ENCODE measurements around the gene PHTF2. TPM values are rescaled to one million over a fixed set of nuclear protein-coding genes. Genes with fewer than 3 reads are reported as not detected.
"Not testable (repeated sequence)": the region's sequence is repeated elsewhere in the genome, so short reads cannot be mapped to it uniquely, and the experiment has no call there.

Gene PHTF2
- 10 to 100 TPM; 19.1 to 41.3 TPM for total RNA-seq
- long read RNA-seq, donor 1, full-length matches to known transcripts = 2 of 5 reads
- long read RNA-seq, donor 1, partial matches to known transcripts = 2 of 5 reads
- long read RNA-seq, donor 1, other reads (novel, unspliced or antisense) = 1 of 5 reads
- long read RNA-seq, donor 2, transcript PHTF2-207 (12 exons, 1,977 nt) = major isoform, 5 of 22 reads
- long read RNA-seq, donor 2, partial matches to known transcripts = 13 of 22 reads
- long read RNA-seq, donor 2, other reads (novel, unspliced or antisense) = 2 of 22 reads

- intact Hi-C loops (cut with DNase I) = no loop called here
Measured at GRCh38 chr7:77798394-77799077, at the start of gene PHTF2, which contains the start of gene TMEM60. Gene PHTF2 (plus strand): TSS chr7:77798773. Gene TMEM60 (minus strand): TSS chr7:77798434. CDS start chr7:77794373, 4,061 bp downstream.

GRCh38 chr7:77752016-77752415 is 46.6 kb upstream of the PHTF2 start:
- DNase-seq (ENCODE audit: low spot score) = no peak
- intact Hi-C loops (cut with DNase I) = loop anchor here in 1 of 2 donors (2.0 kb wide), 1 partner anchor 59 kb away; no protein-coding TSS in a partner anchor

More at GRCh38 chr7:77798394-77799077, at the start of gene PHTF2, which contains the start of gene TMEM60:
- DNase-seq (ENCODE audit: low spot score) = peak; percentile 99

GRCh38 chr7:77753173-77753572 is 45.4 kb upstream of the PHTF2 start:
- DNase-seq (ENCODE audit: low spot score) = no peak
- intact Hi-C loops (cut with DNase I) = loop anchor here in 1 of 2 donors (2.0 kb wide), 1 partner anchor 60 kb away; no protein-coding TSS in a partner anchor

GRCh38 chr7:77757589-77757988 is 41.0 kb upstream of the PHTF2 start:
- DNase-seq (ENCODE audit: low spot score) = no peak
- intact Hi-C loops (cut with DNase I) = loop anchor here in 1 of 2 donors (5.0 kb wide), 1 partner anchor 100 kb away; no protein-coding TSS in a partner anchor

- no peak for DNase-seq (ENCODE audit: low spot score)
- intact Hi-C loops (cut with DNase I) = loop anchor here (2.0 to 5.0 kb wide), 2 partner anchors 101 to 102 kb away; no protein-coding TSS in a partner anchor
Measured at GRCh38 chr7:77759294-77759889, 39.2 kb upstream of the PHTF2 start.

- intact Hi-C loops (cut with DNase I) = no loop called here
- DNase-seq (ENCODE audit: low spot score) = no peak
Measured at GRCh38 chr7:77760809-77761453, 37.6 kb upstream of the PHTF2 start.

GRCh38 chr7:77765481-77765880 is 33.1 kb upstream of the PHTF2 start:
- DNase-seq (ENCODE audit: low spot score) = no peak
- intact Hi-C loops (cut with DNase I) = no loop called here

GRCh38 chr7:77765906-77766800 is 32.4 kb upstream of the PHTF2 start:
- intact Hi-C loops (cut with DNase I) = no loop called here
- no peak for DNase-seq (ENCODE audit: low spot score)

- intact Hi-C loops (cut with DNase I) = no loop called here
- DNase-seq (ENCODE audit: low spot score) = no peak
Measured at GRCh38 chr7:77766801-77767605, 31.6 kb upstream of the PHTF2 start.

GRCh38 chr7:77770316-77770715 is 28.3 kb upstream of the PHTF2 start:
- no peak for DNase-seq (ENCODE audit: low spot score)
- intact Hi-C loops (cut with DNase I) = no loop called here

GRCh38 chr7:77771901-77772300 is 26.7 kb upstream of the PHTF2 start:
- DNase-seq (ENCODE audit: low spot score) = no peak

GRCh38 chr7:77778535-77778934 is 20.0 kb upstream of the PHTF2 start:
- no peak for DNase-seq (ENCODE audit: low spot score)
- intact Hi-C loops (cut with DNase I) = no loop called here

More at GRCh38 chr7:77771901-77772300, 26.7 kb upstream of the PHTF2 start:
- intact Hi-C loops (cut with DNase I) = no loop called here

GRCh38 chr7:77782383-77782782 is 16.2 kb upstream of the PHTF2 start:
- intact Hi-C loops (cut with DNase I) = no loop called here
- DNase-seq (ENCODE audit: low spot score) = no peak

- no peak for DNase-seq (ENCODE audit: low spot score)
- intact Hi-C loops (cut with DNase I) = no loop called here
Measured at GRCh38 chr7:77783111-77783510, 15.5 kb upstream of the PHTF2 start.

GRCh38 chr7:77783545-77783944 is 15.0 kb upstream of the PHTF2 start:
- intact Hi-C loops (cut with DNase I) = no loop called here
- no peak for DNase-seq (ENCODE audit: low spot score)

- DNase-seq (ENCODE audit: low spot score); intact Hi-C loops (cut with DNase I): not testable (repeated sequence)
Measured at GRCh38 chr7:77784426-77784825, 14.1 kb upstream of the PHTF2 start.

GRCh38 chr7:77786018-77786417 is 12.6 kb upstream of the PHTF2 start:
- intact Hi-C loops (cut with DNase I) = loop anchor here in 1 of 2 donors (5.0 kb wide), 1 partner anchor 264 kb away; no protein-coding TSS in a partner anchor
- no peak for DNase-seq (ENCODE audit: low spot score)

- intact Hi-C loops (cut with DNase I) = loop anchor here in 1 of 2 donors (5.0 kb wide), 1 partner anchor 264 kb away; no protein-coding TSS in a partner anchor
- DNase-seq (ENCODE audit: low spot score) = no peak
Measured at GRCh38 chr7:77786741-77787140, 11.8 kb upstream of the PHTF2 start.

Measured in posterior vena cava (tissue), 2 donors.